Cardiac fibroblast (primary cell): ENCODE results near the gene CD28.

Experiments used
- DNase-seq, 2 donors: peaks; one replicate each; pipeline versions ENCODE4 v3.0.0 to v3.0.0-alpha.2; 2010; ENCODE audit warnings: low read depth in 2 of 2
- H3K4me3 ChIP-seq, 2 donors: replicated peaks in 1 of 2; 1 replicate in 1 of 2; 2 replicates in 1 of 2; pipeline ENCODE4 v1.5.1; 2011; ENCODE audit warnings: low read depth in 2 of 2, low read length in 2 of 2, mild to moderate bottlenecking in 2 of 2, moderate library complexity in 1 of 2
- TF ChIP-seq, protein P1 (sequence below): IDR thresholded peaks from one replicate; pipeline ENCODE4 v1.5.1; 2011; ENCODE audit warnings: low read depth, mild to moderate bottlenecking, low read length, inconsistent platforms

The CD28 gene

DNA sequence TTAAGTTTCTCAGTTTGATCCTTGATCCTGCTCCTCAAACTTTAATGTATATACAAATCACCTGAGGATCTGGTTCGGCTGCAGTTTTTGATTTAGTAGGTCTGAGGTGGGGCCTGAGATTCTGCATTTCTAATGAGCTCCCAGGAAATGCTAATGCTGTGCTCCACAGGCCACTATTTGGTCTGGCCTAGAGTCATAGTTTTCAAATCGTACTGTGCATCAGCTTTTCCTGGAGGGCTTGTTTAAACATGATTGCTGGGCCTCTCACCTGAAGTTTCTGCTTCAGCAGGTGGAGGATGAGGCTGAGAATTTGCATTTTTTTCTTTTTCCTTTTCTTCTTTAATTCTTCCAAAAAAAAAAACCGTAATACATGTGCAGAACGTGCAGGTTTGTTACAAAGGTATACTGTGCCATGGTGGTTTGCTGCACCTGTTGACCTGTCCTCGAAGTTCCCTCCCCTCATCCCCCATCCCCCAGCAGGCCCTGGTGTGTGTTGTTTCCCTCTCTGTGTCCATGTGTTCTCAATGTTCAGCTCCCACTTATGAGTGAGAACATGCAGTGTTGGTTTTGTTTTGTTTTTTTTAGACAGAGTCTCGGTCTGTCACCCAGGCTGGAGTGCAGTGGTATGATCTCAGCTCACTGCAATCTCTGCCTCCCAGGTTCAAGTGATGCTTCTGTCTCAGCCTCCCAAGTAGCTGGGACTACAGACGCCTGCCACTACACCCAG, 42.2 kb upstream of the CD28 start:
- DNase-seq, result no peak
- H3K4me3 ChIP-seq, result no peak overlapping the region
- TF ChIP-seq, protein P1, sequence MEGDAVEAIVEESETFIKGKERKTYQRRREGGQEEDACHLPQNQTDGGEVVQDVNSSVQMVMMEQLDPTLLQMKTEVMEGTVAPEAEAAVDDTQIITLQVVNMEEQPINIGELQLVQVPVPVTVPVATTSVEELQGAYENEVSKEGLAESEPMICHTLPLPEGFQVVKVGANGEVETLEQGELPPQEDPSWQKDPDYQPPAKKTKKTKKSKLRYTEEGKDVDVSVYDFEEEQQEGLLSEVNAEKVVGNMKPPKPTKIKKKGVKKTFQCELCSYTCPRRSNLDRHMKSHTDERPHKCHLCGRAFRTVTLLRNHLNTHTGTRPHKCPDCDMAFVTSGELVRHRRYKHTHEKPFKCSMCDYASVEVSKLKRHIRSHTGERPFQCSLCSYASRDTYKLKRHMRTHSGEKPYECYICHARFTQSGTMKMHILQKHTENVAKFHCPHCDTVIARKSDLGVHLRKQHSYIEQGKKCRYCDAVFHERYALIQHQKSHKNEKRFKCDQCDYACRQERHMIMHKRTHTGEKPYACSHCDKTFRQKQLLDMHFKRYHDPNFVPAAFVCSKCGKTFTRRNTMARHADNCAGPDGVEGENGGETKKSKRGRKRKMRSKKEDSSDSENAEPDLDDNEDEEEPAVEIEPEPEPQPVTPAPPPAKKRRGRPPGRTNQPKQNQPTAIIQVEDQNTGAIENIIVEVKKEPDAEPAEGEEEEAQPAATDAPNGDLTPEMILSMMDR, result no peak

DNA sequence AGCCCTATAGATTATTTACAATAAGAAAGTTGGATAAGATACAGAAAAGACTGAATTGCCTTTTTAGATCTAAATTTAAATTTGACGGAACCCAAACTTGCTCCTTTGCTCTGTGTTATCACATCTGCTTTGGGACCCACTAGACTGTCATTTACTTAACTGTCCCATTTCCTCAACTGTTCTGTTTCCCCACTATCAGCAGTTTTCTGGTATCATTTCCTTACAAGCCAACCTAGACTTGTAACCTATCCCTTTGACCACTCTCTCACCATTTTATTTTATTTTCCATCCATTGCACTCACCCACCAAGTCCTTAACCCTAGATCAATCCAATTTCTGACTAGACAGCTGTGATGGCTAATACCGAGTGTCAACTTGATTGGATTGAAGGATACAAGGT, 38.6 kb upstream of the CD28 start:
- no peak overlapping the region for H3K4me3 ChIP-seq
- DNase-seq, result no peak
- TF ChIP-seq, protein P1, result no peak

DNA sequence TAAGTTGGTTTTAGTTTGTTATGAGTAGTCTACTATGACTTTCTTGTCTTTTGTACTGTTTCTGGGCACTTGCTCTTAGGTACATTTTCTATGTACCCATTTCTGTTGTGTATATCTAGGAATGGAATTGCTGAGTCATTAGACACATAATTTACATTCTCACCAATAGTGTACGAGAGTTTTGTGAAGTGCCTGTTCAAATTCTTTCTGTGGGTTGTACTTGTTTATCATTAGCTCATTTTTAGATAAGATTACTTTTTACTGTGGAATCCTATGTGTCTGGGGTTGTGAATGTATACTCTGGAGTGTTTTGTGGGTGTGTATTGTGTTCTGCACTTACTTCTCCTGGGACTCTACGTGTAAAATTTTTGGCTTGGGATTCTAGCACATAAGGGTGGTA, 36.6 kb upstream of the CD28 start:
- no peak overlapping the region for H3K4me3 ChIP-seq
- TF ChIP-seq, protein P1, result no peak
- peak; percentile 57 to 61 for DNase-seq

DNA sequence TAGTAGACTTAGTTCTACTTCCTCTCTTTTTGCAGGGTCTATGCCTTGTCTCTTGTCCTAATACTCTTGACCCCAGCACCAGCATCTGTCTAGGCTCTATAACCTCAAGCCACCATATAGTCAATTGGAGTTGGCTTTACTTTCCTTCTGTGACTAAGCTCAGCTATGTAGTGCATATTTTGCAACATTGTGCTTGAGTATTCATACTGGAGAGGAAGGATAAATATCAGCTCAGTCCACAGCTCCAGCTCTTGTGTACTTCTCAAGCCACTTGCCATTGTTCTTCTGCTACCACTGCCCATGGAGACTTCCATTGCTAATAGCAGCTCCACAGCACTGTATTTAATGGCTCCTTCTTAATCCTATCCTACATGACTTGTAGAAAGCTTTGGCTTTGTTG, 35.5 kb upstream of the CD28 start:
- DNase-seq, result peak; percentile 51 to 78
- TF ChIP-seq, protein P1, result no peak

DNA sequence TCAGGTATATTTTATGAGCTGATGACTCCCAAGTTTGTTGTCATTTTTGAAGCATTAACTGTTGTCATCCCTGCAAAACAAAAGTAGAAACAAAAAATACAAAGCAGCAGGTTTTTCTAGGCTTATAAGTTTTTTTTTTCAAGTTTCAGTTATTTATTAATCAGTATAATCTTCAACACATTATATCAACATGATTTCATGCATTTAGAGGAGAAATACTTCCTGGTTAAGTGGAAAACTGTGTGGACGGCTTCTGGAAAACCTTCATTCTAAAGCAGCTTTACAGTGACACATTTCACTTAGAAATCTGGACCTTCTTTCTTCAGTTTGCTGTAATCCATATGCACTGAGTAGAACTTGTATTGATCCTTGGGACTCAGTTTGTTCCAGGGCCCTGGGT, 34.6 kb upstream of the CD28 start:
- H3K4me3 ChIP-seq, result no peak overlapping the region
- DNase-seq, result no peak
- TF ChIP-seq, protein P1, result no peak

More for the DNA sequence above, 35.5 kb upstream of the CD28 start:
- H3K4me3 ChIP-seq, result no peak overlapping the region

DNA sequence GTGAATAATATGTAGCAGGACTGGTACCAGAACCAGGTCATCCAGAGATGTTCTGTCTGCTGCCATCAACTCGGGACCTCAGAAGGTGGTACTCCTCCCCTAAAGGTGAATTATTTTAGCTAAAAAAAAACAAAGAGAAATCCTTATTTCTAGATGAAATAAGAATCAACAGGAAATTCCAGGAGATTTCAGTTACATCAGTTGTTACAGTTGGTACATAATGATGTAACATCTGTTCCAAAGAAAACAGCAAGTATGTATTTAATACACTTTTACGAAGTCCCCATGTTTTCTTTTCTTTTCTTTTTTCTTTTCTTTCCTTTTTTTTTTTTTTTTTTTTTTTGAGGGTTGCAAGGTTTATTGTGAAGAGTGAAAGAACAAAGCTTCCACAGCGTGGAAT, 33.6 kb upstream of the CD28 start:
- DNase-seq, result peak; percentile 50 to 72
- H3K4me3 ChIP-seq, result no peak overlapping the region
- TF ChIP-seq, protein P1, result no peak

DNA sequence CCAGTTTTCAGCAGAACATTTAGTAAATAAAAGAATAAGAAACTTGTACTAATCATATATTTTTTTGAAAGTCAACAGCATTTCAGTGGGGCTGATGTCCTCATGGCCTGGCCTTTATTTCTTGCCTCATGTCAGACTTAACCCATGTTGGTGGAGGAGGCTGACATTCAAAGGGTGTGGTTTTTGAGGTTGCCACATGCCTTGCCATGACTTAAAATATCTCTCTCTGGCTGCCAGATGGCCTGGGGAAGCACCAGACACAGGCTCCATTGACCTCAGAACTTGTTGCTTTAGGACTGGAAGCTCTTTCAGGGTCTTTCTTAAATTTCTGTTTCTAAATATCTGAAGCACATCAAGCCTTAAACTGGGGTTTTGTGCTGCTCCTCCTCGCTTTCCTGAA, 32.5 kb upstream of the CD28 start:
- TF ChIP-seq, protein P1, result no peak
- no peak overlapping the region for H3K4me3 ChIP-seq
- peak; percentile 50 to 68 for DNase-seq
